Astrocyte of the spinal cord (primary cell): ENCODE results near the gene ZSWIM4.
"Not testable (repeated sequence)": the region's sequence is repeated elsewhere in the genome, so short reads cannot be mapped to it uniquely, and the experiment has no call there.

Experiments
- DNase-seq: peaks from one replicate; pipeline ENCODE4 v3.0.0; 2011; ENCODE audit warnings: low read depth, low spot score
- H3K4me3 ChIP-seq: 2 replicates; pipeline ENCODE4 v1.5.1; 2011; ENCODE audit warnings: low read depth, mild to moderate bottlenecking, low read length, moderate library complexity
- CTCF ChIP-seq: IDR thresholded peaks from 2 replicates; pipeline ENCODE4 v1.5.1; 2012; ENCODE audit warnings: low read depth, mild to moderate bottlenecking, low read length, inconsistent platforms
- in situ Hi-C: cut with HindIII; loops from 2 replicates; pipeline ENCODE4 v1.10.0; 2017; ENCODE audit warnings: low sequenced_read_pairs

Gene ZSWIM4

GRCh38 chr19:13794757-13795589 is at the start of gene ZSWIM4:
ZSWIM4 (plus strand) TSS chr19:13795443; CDS start chr19:13795649, 206 bp downstream.
- peak within 1 kb of the TSS; percentile 78 for H3K4me3 ChIP-seq
- TF ChIP-seq CTCF: no peak
- in situ Hi-C loops: no loop called here
- peak; percentile 100 for DNase-seq

GRCh38 chr19:13747098-13747453 is 48.2 kb upstream of the ZSWIM4 start:
- H3K4me3 ChIP-seq: peak overlapping the region; percentile 28
- no peak for DNase-seq
- no peak for TF ChIP-seq CTCF
- in situ Hi-C loops: no loop called here

DNA sequence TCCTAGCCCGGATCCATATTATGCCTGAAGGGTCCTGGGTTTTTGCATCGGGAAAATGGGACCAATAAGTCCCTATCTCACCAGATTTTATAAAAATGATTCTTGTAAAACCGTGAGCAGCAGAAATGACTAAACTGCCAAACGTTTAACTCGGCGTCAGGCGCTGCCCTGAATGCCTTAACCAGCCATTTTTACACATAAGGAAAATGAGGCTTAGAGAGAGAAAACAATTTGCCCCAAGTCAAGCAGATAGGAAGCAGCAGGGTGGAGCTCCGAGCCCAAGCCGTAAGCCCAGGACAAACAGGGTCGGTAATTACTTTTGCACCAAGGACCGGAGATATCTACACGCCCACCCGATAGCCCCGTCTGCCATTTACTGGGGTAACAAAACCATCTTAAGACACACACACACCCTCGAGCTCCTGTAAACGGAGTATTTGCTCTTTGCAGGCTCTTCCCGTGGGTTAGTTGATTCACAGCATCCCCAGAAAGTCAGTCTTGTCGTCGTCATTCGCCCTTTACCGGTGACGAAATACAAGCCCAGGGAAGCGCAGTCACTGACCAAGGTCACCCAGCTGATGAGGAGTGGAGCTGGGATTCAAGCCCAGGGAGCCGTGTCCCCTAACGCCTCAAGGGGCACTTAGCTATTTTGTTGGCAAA is 46.9 kb upstream of the ZSWIM4 start:
- DNase-seq: peak; percentile 45
- no peak for TF ChIP-seq CTCF
- in situ Hi-C loops: no loop called here
- peak overlapping the region; percentile 68 for H3K4me3 ChIP-seq

GRCh38 chr19:13751436-13751835 is 43.8 kb upstream of the ZSWIM4 start:
- TF ChIP-seq CTCF: no peak
- in situ Hi-C loops: no loop called here
- no peak overlapping the region for H3K4me3 ChIP-seq
- no peak for DNase-seq

GRCh38 chr19:13753622-13754021 is 41.6 kb upstream of the ZSWIM4 start:
- DNase-seq, H3K4me3 ChIP-seq, in situ Hi-C loops: not testable (repeated sequence)

- no peak overlapping the region for H3K4me3 ChIP-seq
- no peak for TF ChIP-seq CTCF
- DNase-seq: no peak
- in situ Hi-C loops: no loop called here
These were observed 39.0 kb upstream of the ZSWIM4 start for GRCh38 chr19:13756210-13756609.
